HCT116 (cell line): ENCODE results near the gene YY1.
"Not testable (repeated sequence)": the region's sequence is repeated elsewhere in the genome, so short reads cannot be mapped to it uniquely, and the experiment has no call there.

ENCODE experiments used
- ATF3 ChIP-seq: IDR thresholded peaks from 2 replicates; pipeline ENCODE4 v1.6.1; 2012
- CEBPB ChIP-seq: IDR thresholded peaks from 2 replicates; pipeline ENCODE4 v1.6.1; 2012; ENCODE audit warnings: low read depth
- CTCF ChIP-seq, 3 experiments: fragments of 200-600 bp in 1 of 3; sonication (generic) in 1 of 3; IDR thresholded peaks in 2 of 3; conservative IDR thresholded peaks in 1 of 3; 2 replicates each; pipeline ENCODE4 v1.5.1; 2012 to 2017; ENCODE audit warnings: low read depth in 2 of 3, low read length in 2 of 3, antibody characterized with exemption in 1 of 3, borderline replicate concordance in 1 of 3, control low read depth in 1 of 3, mild to moderate bottlenecking in 1 of 3, mixed read lengths in 1 of 3, mixed run types in 1 of 3, moderate library complexity in 1 of 3; ENCODE audit not compliant: insufficient read depth in 1 of 3
- EGR1 ChIP-seq: IDR thresholded peaks from 2 replicates; pipeline ENCODE4 v1.6.1; 2012; ENCODE audit warnings: low read depth
- ELF1 ChIP-seq: IDR thresholded peaks from 2 replicates; pipeline ENCODE4 v1.6.1; 2012; ENCODE audit warnings: low read depth, borderline replicate concordance
- EZH2 ChIP-seq: fragments of 200-600 bp; sonication (generic); IDR thresholded peaks from 2 replicates; pipeline ENCODE4 v1.6.1; 2017; ENCODE audit warnings: antibody characterized with exemption, mixed run types
- EZH2phosphoT487 ChIP-seq: fragments of 200-600 bp; IDR thresholded peaks from 2 replicates; pipeline ENCODE4 v1.6.1; 2018; ENCODE audit warnings: antibody characterized with exemption, borderline replicate concordance
- POLR2A ChIP-seq: IDR thresholded peaks from 2 replicates; pipeline ENCODE4 v1.7.0; 2011; ENCODE audit warnings: borderline replicate concordance; ENCODE audit not compliant: insufficient read depth, insufficient read length; ENCODE audit errors: extremely low read depth
- POLR2AphosphoS5 ChIP-seq: IDR thresholded peaks from 2 replicates; pipeline ENCODE4 v1.6.1; 2011; ENCODE audit warnings: mild to moderate bottlenecking, low read depth, low read length, moderate library complexity
- SIN3A ChIP-seq: IDR thresholded peaks from 2 replicates; pipeline ENCODE4 v1.6.1; 2012; ENCODE audit warnings: low read depth
- SP1 ChIP-seq: IDR thresholded peaks from 2 replicates; pipeline ENCODE4 v1.6.1; 2012; ENCODE audit warnings: low read depth
- YY1 ChIP-seq: IDR thresholded peaks from 2 replicates; pipeline ENCODE4 v1.6.1; 2011; ENCODE audit warnings: low read length, low read depth, moderate library complexity, mild to moderate bottlenecking; ENCODE audit not compliant: insufficient replicate concordance; ENCODE audit errors: extremely low read depth
- ZBTB33 ChIP-seq: IDR thresholded peaks from 2 replicates; pipeline ENCODE4 v1.6.1; 2011; ENCODE audit warnings: mild to moderate bottlenecking, low read length, moderate library complexity; ENCODE audit not compliant: insufficient replicate concordance; ENCODE audit errors: extremely low read depth
- ZFX ChIP-seq: fragments of 450-650 bp; IDR thresholded peaks from 2 replicates; pipeline ENCODE4 v1.6.1; 2017

GRCh38 chr14:100208136-100208535, 30.8 kb upstream of the YY1 start:
- not testable (repeated sequence) for TF ChIP-seq CTCF (IDR thresholded peaks at IDR 0.05 in 2 of 3, conservative IDR thresholded peaks at IDR 0.05 in 1 of 3; ENCODE audit: borderline replicate concordance in 1 of 3, insufficient read depth in 1 of 3, low read depth in 2 of 3, low read length in 2 of 3); EZH2; POLR2A; SP1; YY1; POLR2AphosphoS5; ELF1; EZH2phosphoT487; ZBTB33; EGR1; ATF3; SIN3A; CEBPB; ZFX
